ENCODE results near the gene NOTCH1.

Gene NOTCH1

GRCh38 chr9:136527131-136527530, 18.7 kb downstream of the NOTCH1 start:
- Histone ChIP-seq H3K4me1 (ENCODE audit: control insufficient read depth, insufficient read depth, low read length) (peaks cover 4% of the 10 kb centered on the region; the same call in 1 of the 2 replicates), H3K9me3 (ENCODE audit: control insufficient read depth, insufficient read depth, low read length) (no peaks in the 10 kb centered on the region), H3K27me3 (ENCODE audit: control insufficient read depth, insufficient read depth, low read length) (no peaks in the 10 kb centered on the region), H3K27ac (ENCODE audit: low read depth, low read length) (no peak overlapping the region), H3K36me3 (ENCODE audit: control insufficient read depth, insufficient read depth, low read length) (peaks cover 6% of the 10 kb centered on the region), H3K4me3 (ENCODE audit: low read depth, low read length) (no peak overlapping the region), H3K9ac (ENCODE audit: low read depth, low read length) (no peak overlapping the region)

GRCh38 chr9:136526625-136527066, 19.2 kb downstream of the NOTCH1 start:
- H3K4me1 ChIP-seq (ENCODE audit: control insufficient read depth, insufficient read depth, low read length): peaks cover 4% of the 10 kb centered on the region; the same call in 1 of the 2 replicates
- H3K36me3 ChIP-seq (ENCODE audit: control insufficient read depth, insufficient read depth, low read length): peaks cover 6% of the 10 kb centered on the region
- no peak overlapping the region for H3K4me3 ChIP-seq (ENCODE audit: low read depth, low read length)
- H3K27me3 ChIP-seq (ENCODE audit: control insufficient read depth, insufficient read depth, low read length): no peaks in the 10 kb centered on the region
- H3K9ac ChIP-seq (ENCODE audit: low read depth, low read length): no peak overlapping the region; the same call in 1 of the 2 replicates
- H3K27ac ChIP-seq (ENCODE audit: low read depth, low read length): peak overlapping the region; percentile 63
- H3K9me3 ChIP-seq (ENCODE audit: control insufficient read depth, insufficient read depth, low read length): no peaks in the 10 kb centered on the region

- Histone ChIP-seq H3K9ac (ENCODE audit: low read depth, low read length) (no peak overlapping the region), H3K9me3 (ENCODE audit: control insufficient read depth, insufficient read depth, low read length) (no peaks in the 10 kb centered on the region), H3K4me1 (ENCODE audit: control insufficient read depth, insufficient read depth, low read length) (peaks cover 4% of the 10 kb centered on the region; the same call in 1 of the 2 replicates), H3K27ac (ENCODE audit: low read depth, low read length) (peak overlapping the region; percentile 63), H3K27me3 (ENCODE audit: control insufficient read depth, insufficient read depth, low read length) (no peaks in the 10 kb centered on the region), H3K36me3 (ENCODE audit: control insufficient read depth, insufficient read depth, low read length) (peaks cover 6% of the 10 kb centered on the region), H3K4me3 (ENCODE audit: low read depth, low read length) (no peak overlapping the region)
These were observed 19.9 kb downstream of the NOTCH1 start for GRCh38 chr9:136525841-136526499.

GRCh38 chr9:136525207-136525606, 20.6 kb downstream of the NOTCH1 start:
- Histone ChIP-seq H3K4me3 (ENCODE audit: low read depth, low read length) (no peak overlapping the region), H3K9ac (ENCODE audit: low read depth, low read length) (no peak overlapping the region), H3K9me3 (ENCODE audit: control insufficient read depth, insufficient read depth, low read length) (no peaks in the 10 kb centered on the region), H3K27ac (ENCODE audit: low read depth, low read length) (no peak overlapping the region), H3K36me3 (ENCODE audit: control insufficient read depth, insufficient read depth, low read length) (peaks cover 6% of the 10 kb centered on the region), H3K27me3 (ENCODE audit: control insufficient read depth, insufficient read depth, low read length) (no peaks in the 10 kb centered on the region), H3K4me1 (ENCODE audit: control insufficient read depth, insufficient read depth, low read length) (peaks cover 4% of the 10 kb centered on the region; the same call in 1 of the 2 replicates)

- H3K27me3 ChIP-seq (ENCODE audit: control insufficient read depth, insufficient read depth, low read length): no peaks in the 10 kb centered on the region
These were observed 23.3 kb downstream of the NOTCH1 start for GRCh38 chr9:136522314-136523237.

GRCh38 chr9:136521537-136521936, 24.3 kb downstream of the NOTCH1 start:
- H3K27me3 ChIP-seq (ENCODE audit: control insufficient read depth, insufficient read depth, low read length): no peaks in the 10 kb centered on the region
- H3K36me3 ChIP-seq (ENCODE audit: control insufficient read depth, insufficient read depth, low read length): peaks cover 34% of the 10 kb centered on the region
- no peaks in the 10 kb centered on the region for H3K9me3 ChIP-seq (ENCODE audit: control insufficient read depth, insufficient read depth, low read length)
- H3K4me1 ChIP-seq (ENCODE audit: control insufficient read depth, insufficient read depth, low read length): peaks cover 4% of the 10 kb centered on the region; the same call in 1 of the 2 replicates
- H3K9ac ChIP-seq (ENCODE audit: low read depth, low read length): no peak overlapping the region
- no peak overlapping the region for H3K4me3 ChIP-seq (ENCODE audit: low read depth, low read length)
- H3K27ac ChIP-seq (ENCODE audit: low read depth, low read length): no peak overlapping the region

More at GRCh38 chr9:136522314-136523237, 23.3 kb downstream of the NOTCH1 start:
- Histone ChIP-seq H3K9ac (ENCODE audit: low read depth, low read length) (no peak overlapping the region), H3K27ac (ENCODE audit: low read depth, low read length) (no peak overlapping the region), H3K4me3 (ENCODE audit: low read depth, low read length) (no peak overlapping the region), H3K36me3 (ENCODE audit: control insufficient read depth, insufficient read depth, low read length) (peaks cover 27% of the 10 kb centered on the region), H3K9me3 (ENCODE audit: control insufficient read depth, insufficient read depth, low read length) (no peaks in the 10 kb centered on the region), H3K4me1 (ENCODE audit: control insufficient read depth, insufficient read depth, low read length) (peaks cover 4% of the 10 kb centered on the region; the same call in 1 of the 2 replicates)

- H3K9me3 ChIP-seq (ENCODE audit: control insufficient read depth, insufficient read depth, low read length): no peaks in the 10 kb centered on the region
- H3K4me1 ChIP-seq (ENCODE audit: control insufficient read depth, insufficient read depth, low read length): no peaks in the 10 kb centered on the region
- H3K4me3 ChIP-seq (ENCODE audit: low read depth, low read length): no peak overlapping the region
- peaks cover 48% of the 10 kb centered on the region for H3K36me3 ChIP-seq (ENCODE audit: control insufficient read depth, insufficient read depth, low read length)
- H3K27me3 ChIP-seq (ENCODE audit: control insufficient read depth, insufficient read depth, low read length): no peaks in the 10 kb centered on the region
- H3K27ac ChIP-seq (ENCODE audit: low read depth, low read length): no peak overlapping the region
- no peak overlapping the region for H3K9ac ChIP-seq (ENCODE audit: low read depth, low read length)
These were observed 25.8 kb downstream of the NOTCH1 start for GRCh38 chr9:136520053-136520540.

GRCh38 chr9:136519263-136520052, 26.4 kb downstream of the NOTCH1 start:
- Histone ChIP-seq H3K9me3 (ENCODE audit: control insufficient read depth, insufficient read depth, low read length) (no peaks in the 10 kb centered on the region), H3K4me3 (ENCODE audit: low read depth, low read length) (no peak overlapping the region), H3K27ac (ENCODE audit: low read depth, low read length) (no peak overlapping the region), H3K27me3 (ENCODE audit: control insufficient read depth, insufficient read depth, low read length) (no peaks in the 10 kb centered on the region), H3K4me1 (ENCODE audit: control insufficient read depth, insufficient read depth, low read length) (no peaks in the 10 kb centered on the region), H3K9ac (ENCODE audit: low read depth, low read length) (no peak overlapping the region), H3K36me3 (ENCODE audit: control insufficient read depth, insufficient read depth, low read length) (peaks cover 54% of the 10 kb centered on the region)

GRCh38 chr9:136518623-136519022, 27.2 kb downstream of the NOTCH1 start:
- Histone ChIP-seq H3K36me3 (ENCODE audit: control insufficient read depth, insufficient read depth, low read length) (peaks cover 62% of the 10 kb centered on the region), H3K9ac (ENCODE audit: low read depth, low read length) (no peak overlapping the region), H3K9me3 (ENCODE audit: control insufficient read depth, insufficient read depth, low read length) (no peaks in the 10 kb centered on the region), H3K27me3 (ENCODE audit: control insufficient read depth, insufficient read depth, low read length) (no peaks in the 10 kb centered on the region), H3K4me3 (ENCODE audit: low read depth, low read length) (no peak overlapping the region), H3K27ac (ENCODE audit: low read depth, low read length) (no peak overlapping the region), H3K4me1 (ENCODE audit: control insufficient read depth, insufficient read depth, low read length) (no peaks in the 10 kb centered on the region)

- Histone ChIP-seq H3K27ac (ENCODE audit: low read depth, low read length) (no peak overlapping the region), H3K9ac (ENCODE audit: low read depth, low read length) (no peak overlapping the region), H3K27me3 (ENCODE audit: control insufficient read depth, insufficient read depth, low read length) (no peaks in the 10 kb centered on the region), H3K4me3 (ENCODE audit: low read depth, low read length) (no peak overlapping the region), H3K36me3 (ENCODE audit: control insufficient read depth, insufficient read depth, low read length) (peaks cover 65% of the 10 kb centered on the region), H3K9me3 (ENCODE audit: control insufficient read depth, insufficient read depth, low read length) (no peaks in the 10 kb centered on the region), H3K4me1 (ENCODE audit: control insufficient read depth, insufficient read depth, low read length) (no peaks in the 10 kb centered on the region)
These were observed 27.9 kb downstream of the NOTCH1 start for GRCh38 chr9:136517950-136518349.

Data from HUES48 (cell line).